HepG2 (cell line): ENCODE data around the gene ACSL5. TPM values are rescaled to one million over a fixed set of nuclear protein-coding genes. Genes with fewer than 3 reads are reported as not detected.

Experiments used
- ATAC-seq: fragments of 200-7000 bp; cut with Tn5 transposase; 3 replicates; pipeline ENCODE4 v1.9.1; 2020; ENCODE audit warnings: mild to moderate bottlenecking, moderate library complexity
- BruUV-seq: library from RNA; stranded (reverse); fragments of 400-500 nt; replicated peaks from 2 replicates; lab custom pipeline; 2021; lab: Mats Ljungman, UMichigan
- CTCF ChIA-PET: fragments of 300-600 bp; formaldehyde crosslinking; extraction: SDS; loops from one replicate; lab custom pipeline; 2021; ENCODE audit warnings: low total read pairs, inconsistent platforms, low intra/inter-chr PET ratio; lab: Yijun Ruan, JAX
- POLR2A ChIA-PET: fragments of 350-600 bp; sonication (Branson Sonifier 250); formaldehyde crosslinking; loops from one replicate; lab custom pipeline; 2020; ENCODE audit warnings: antibody characterized with exemption, inconsistent platforms; lab: Yijun Ruan, JAX
- DNase-seq: peaks from one replicate; pipeline ENCODE4 v3.0.0-alpha.2; 2015; ENCODE audit warnings: low spot score
- FAIRE-seq: peaks from 3 replicates; lab custom pipeline; 2011; peaks lifted over from hg19 to GRCh38; lab: Jason Lieb, UNC
- H2AFZ ChIP-seq: one replicate; pipeline ENCODE4 v1.6.1; 2011; ENCODE audit warnings: low read length, inconsistent platforms
- H3K27ac ChIP-seq: fragments of 300-600 bp; 3 replicates; pipeline ENCODE4 v1.8.0; 2011; ENCODE audit warnings: mixed run types, mild to moderate bottlenecking, mixed read lengths, low read length, inconsistent platforms; ENCODE audit not compliant: insufficient read depth; ENCODE audit errors: extremely low read length
- H3K27me3 ChIP-seq, 2 experiments: fragments of 200-600 bp in 1 of 2; 2 replicates in 1 of 2; 3 replicates in 1 of 2; pipeline versions ENCODE4 v1.6.0 to v1.8.0; 2011; ENCODE audit warnings: low read length in 2 of 2, mild to moderate bottlenecking in 2 of 2, moderate library complexity in 2 of 2, inconsistent platforms in 1 of 2; ENCODE audit not compliant: insufficient read depth in 2 of 2, control insufficient read depth in 1 of 2
- H3K36me3 ChIP-seq, 2 experiments: fragments of 200-600 bp in 1 of 2; replicated peaks in 1 of 2; 2 replicates in 1 of 2; 3 replicates in 1 of 2; pipeline versions ENCODE4 v1.5.1 to v1.8.0; 2011; ENCODE audit warnings: low read length in 2 of 2, inconsistent platforms in 1 of 2; ENCODE audit not compliant: insufficient read depth in 2 of 2, control insufficient read depth in 1 of 2
- H3K4me1 ChIP-seq: 2 replicates; pipeline ENCODE4 v1.5.1; 2012; ENCODE audit warnings: low read length, inconsistent platforms; ENCODE audit not compliant: insufficient read depth
- H3K4me2 ChIP-seq: 2 replicates; pipeline ENCODE4 v1.6.0; 2011; ENCODE audit warnings: low read depth, low read length, inconsistent platforms
- H3K4me3 ChIP-seq, 3 experiments: fragments of 200-600 bp in 1 of 3; sonication (generic), shearing (Covaris generic) in 1 of 3; replicated peaks in 1 of 3; 2 replicates each; pipeline ENCODE4 v1.5.1; 2011 to 2016; ENCODE audit warnings: low read length in 3 of 3, inconsistent platforms in 2 of 3, low read depth in 2 of 3, mild to moderate bottlenecking in 2 of 3, control low read depth in 1 of 3, mixed read lengths in 1 of 3; ENCODE audit not compliant: insufficient read depth in 1 of 3
- H3K79me2 ChIP-seq: one replicate; pipeline ENCODE4 v1.6.1; 2011; ENCODE audit warnings: low read length, inconsistent platforms; ENCODE audit not compliant: insufficient read depth
- H3K9ac ChIP-seq: 2 replicates; pipeline ENCODE4 v1.6.0; 2011; ENCODE audit warnings: mild to moderate bottlenecking, low read depth, low read length, inconsistent platforms; ENCODE audit not compliant: insufficient read depth
- H3K9me3 ChIP-seq: 2 replicates; pipeline ENCODE4 v1.5.1; 2012; ENCODE audit warnings: mild to moderate bottlenecking, low read length
- H4K20me1 ChIP-seq: 2 replicates; pipeline ENCODE4 v1.6.0; 2011; ENCODE audit warnings: inconsistent platforms, mild to moderate bottlenecking, low read length, moderate library complexity; ENCODE audit not compliant: insufficient read depth
- ARNT2 ChIP-seq: sonication (generic); formaldehyde crosslinking; IDR thresholded peaks from 2 replicates; pipeline ENCODE4 v1.8.0; 2022; ENCODE audit warnings: mild to moderate bottlenecking, low read depth, missing genetic modification reagents, moderate library complexity
- BCL6 ChIP-seq: IDR thresholded peaks from 2 replicates; pipeline ENCODE4 v1.6.1; 2016; ENCODE audit warnings: missing genetic modification reagents, missing compliant biosample characterization
- KAT7 ChIP-seq: IDR thresholded peaks from 2 replicates; pipeline ENCODE4 v1.6.1; 2018; ENCODE audit warnings: borderline replicate concordance, missing compliant biosample characterization
- KLF12 ChIP-seq: sonication (generic); formaldehyde crosslinking; IDR thresholded peaks from 2 replicates; pipeline ENCODE4 v1.4.0; 2020; ENCODE audit warnings: missing genetic modification reagents, borderline replicate concordance
- NFYC ChIP-seq: IDR thresholded peaks from 2 replicates; pipeline ENCODE4 v1.6.1; 2016; ENCODE audit warnings: missing genetic modification reagents, missing compliant biosample characterization
- NPAS2 ChIP-seq: sonication (generic); formaldehyde crosslinking; IDR thresholded peaks from 2 replicates; pipeline ENCODE4 v1.8.0; 2022; ENCODE audit warnings: mild to moderate bottlenecking, missing genetic modification reagents, borderline replicate concordance
- PRMT3 ChIP-seq: sonication (generic); formaldehyde crosslinking; IDR thresholded peaks from 2 replicates; pipeline ENCODE4 v1.8.1; 2022; ENCODE audit warnings: low read depth, mild to moderate bottlenecking, moderate library complexity, missing genetic modification reagents, borderline replicate concordance
- SNAI1 ChIP-seq: sonication (generic); formaldehyde crosslinking; IDR thresholded peaks from 2 replicates; pipeline ENCODE4 v1.5.0; 2020; ENCODE audit warnings: mild to moderate bottlenecking, missing genetic modification reagents, borderline replicate concordance
- SP4 ChIP-seq: sonication (generic); formaldehyde crosslinking; IDR thresholded peaks from 2 replicates; pipeline ENCODE4 v1.8.1; 2023; ENCODE audit warnings: mild to moderate bottlenecking, missing genetic modification reagents
- TGIF2 ChIP-seq: IDR thresholded peaks from 2 replicates; pipeline ENCODE4 v1.6.1; 2016; ENCODE audit warnings: control low read depth, missing compliant biosample characterization
- TOPORS ChIP-seq: sonication (generic); formaldehyde crosslinking; IDR thresholded peaks from 2 replicates; pipeline ENCODE4 v1.8.0; 2023; ENCODE audit warnings: mild to moderate bottlenecking, missing genetic modification reagents
- ZFP1 ChIP-seq: IDR thresholded peaks from 2 replicates; pipeline ENCODE4 v1.6.1; 2016
- ZNF143 ChIP-seq: sonication (generic); formaldehyde crosslinking; IDR thresholded peaks from 2 replicates; pipeline ENCODE4 v1.4.0; 2020; ENCODE audit warnings: missing genetic modification reagents
- ZNF562 ChIP-seq: sonication (generic); formaldehyde crosslinking; IDR thresholded peaks from 2 replicates; pipeline ENCODE4 v1.8.0; 2022; ENCODE audit warnings: missing genetic modification reagents, borderline replicate concordance
- WGBS: methylation state at CpG from one replicate; pipeline ENCODE4 v1.1.6; 2017; ENCODE audit warnings: low lambda C conversion rate; 5-methylcytosine and 5-hydroxymethylcytosine counted together
- in situ Hi-C: cut with HindIII; loops from 2 replicates; pipeline ENCODE4 v1.10.0; 2017; ENCODE audit warnings: low pct_unique_long_range_greater_than_20kb; ENCODE audit not compliant: extremely low pct_ligation_motif_present
- intact Hi-C: fragments of 100-400 bp; cut with micrococcal nuclease; formaldehyde crosslinking; loops from one replicate; pipeline ENCODE4 v1.10.0; 2022; ENCODE audit not compliant: unreplicated experiment
- polyA plus RNA-seq, 8 experiments: library from polyadenylated mRNA; depleted of rRNA in 3 of 8; stranded (reverse) in 7 of 8; unstranded in 1 of 8; fragments of >200 nt; fragmentation: Illumina TruSeq in 4 of 8; extraction: Trizol in 4 of 8; gene quantifications; 2 replicates each; pipeline versions ENCODE4 v1.2.1 to v1.2.3, GENCODE V29; 2011 to 2016; ENCODE audit warnings: low read depth in 4 of 8, missing spikeins in 1 of 8, mixed read lengths in 1 of 8; ENCODE audit not compliant: insufficient read depth in 1 of 8
- total RNA-seq, 5 experiments: library from RNA; depleted of rRNA; stranded (reverse); fragments of >200 nt; fragmentation: Illumina TruSeq; extraction: Trizol; gene quantifications; 2 replicates each; pipeline ENCODE4 v1.2.3, GENCODE V29; 2016; ENCODE audit warnings: low read depth in 1 of 5
- TF ChIP-seq, protein P1 (sequence below), 2 experiments: sonication (generic) in 1 of 2; formaldehyde crosslinking in 1 of 2; IDR thresholded peaks; 2 replicates each; pipeline versions ENCODE4 v1.5.1 to v1.6.1; 2011 to 2020; ENCODE audit warnings: borderline replicate concordance in 1 of 2, low read depth in 1 of 2, low read length in 1 of 2, mild to moderate bottlenecking in 1 of 2, missing genetic modification reagents in 1 of 2, moderate library complexity in 1 of 2
- TF ChIP-seq, protein P2 (sequence below): sonication (generic); formaldehyde crosslinking; IDR thresholded peaks from 2 replicates; pipeline ENCODE4 v1.4.0; 2020; ENCODE audit warnings: mild to moderate bottlenecking, missing genetic modification reagents
- TF ChIP-seq, protein P3 (sequence below): sonication (generic); formaldehyde crosslinking; IDR thresholded peaks from 2 replicates; pipeline ENCODE4 v1.5.1; 2020; ENCODE audit warnings: missing genetic modification reagents, mild to moderate bottlenecking, borderline replicate concordance

The ACSL5 gene
- total and polyA plus RNA-seq, 2 of the 13 experiments (the other 11 are each of a cell fraction or from before 2014, with no cell fraction given), result 56.4 to 82.5 TPM

DNA sequence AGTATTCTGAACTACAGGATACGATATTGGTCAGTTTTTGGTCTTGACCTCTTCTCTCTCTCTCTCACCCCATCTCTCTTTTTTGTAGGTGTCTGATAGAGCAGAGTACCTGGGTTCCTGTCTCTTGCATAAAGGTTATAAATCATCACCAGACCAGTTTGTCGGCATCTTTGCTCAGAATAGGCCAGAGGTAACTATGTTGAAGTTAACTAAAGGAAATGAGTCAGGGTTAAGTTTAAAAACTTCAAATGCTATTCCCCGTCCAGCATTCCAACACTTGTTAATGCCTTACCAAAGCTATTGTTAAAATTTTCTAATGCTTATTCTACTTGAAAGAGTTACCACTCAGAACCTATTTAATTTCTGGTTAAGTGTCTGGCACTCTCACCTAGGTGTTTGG, 30.7 kb downstream of the ACSL5 start:
- FAIRE-seq, result no peak
- no peak for DNase-seq
- no peak overlapping the region for H3K27ac ChIP-seq
- intact Hi-C loops (no loop called here), in situ Hi-C loops (no loop called here)
- no peak for ATAC-seq
- H3K4me1 ChIP-seq, result no peaks in the 10 kb centered on the region
- H3K9ac ChIP-seq, result no peak overlapping the region
- no peak overlapping the region for H2AFZ ChIP-seq
- H3K9me3 ChIP-seq, result no peaks in the 10 kb centered on the region
- ChIA-PET CTCF (no interaction called here), POLR2A (no interaction called here)
- no peaks in the 10 kb centered on the region for H4K20me1 ChIP-seq
- H3K27me3 ChIP-seq, result no peaks in the 10 kb centered on the region
- TF ChIP-seq, protein P1, sequence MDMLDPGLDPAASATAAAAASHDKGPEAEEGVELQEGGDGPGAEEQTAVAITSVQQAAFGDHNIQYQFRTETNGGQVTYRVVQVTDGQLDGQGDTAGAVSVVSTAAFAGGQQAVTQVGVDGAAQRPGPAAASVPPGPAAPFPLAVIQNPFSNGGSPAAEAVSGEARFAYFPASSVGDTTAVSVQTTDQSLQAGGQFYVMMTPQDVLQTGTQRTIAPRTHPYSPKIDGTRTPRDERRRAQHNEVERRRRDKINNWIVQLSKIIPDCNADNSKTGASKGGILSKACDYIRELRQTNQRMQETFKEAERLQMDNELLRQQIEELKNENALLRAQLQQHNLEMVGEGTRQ (IDR thresholded peaks at IDR 0.05; ENCODE audit: low read depth, low read length), result no peak
- TF ChIP-seq, protein P1 (CRISPR knock-in tag; IDR thresholded peaks at IDR 0.05; ENCODE audit: borderline replicate concordance), result no peak
- TF ChIP-seq SP4 (no peak), KAT7 (CRISPR knock-in tag) (no peak), TGIF2 (CRISPR knock-in tag) (no peak), ARNT2 (CRISPR knock-in tag) (no peak), KLF12 (no peak), ZNF143 (CRISPR knock-in tag) (no peak), NFYC (no peak), NPAS2 (CRISPR knock-in tag) (no peak), PRMT3 (CRISPR knock-in tag) (no peak), ZFP1 (CRISPR knock-in tag) (no peak), BCL6 (CRISPR knock-in tag) (no peak), TOPORS (CRISPR knock-in tag) (no peak), SNAI1 (CRISPR knock-in tag) (no peak), ZNF562 (CRISPR knock-in tag) (no peak)
- TF ChIP-seq, protein P2, sequence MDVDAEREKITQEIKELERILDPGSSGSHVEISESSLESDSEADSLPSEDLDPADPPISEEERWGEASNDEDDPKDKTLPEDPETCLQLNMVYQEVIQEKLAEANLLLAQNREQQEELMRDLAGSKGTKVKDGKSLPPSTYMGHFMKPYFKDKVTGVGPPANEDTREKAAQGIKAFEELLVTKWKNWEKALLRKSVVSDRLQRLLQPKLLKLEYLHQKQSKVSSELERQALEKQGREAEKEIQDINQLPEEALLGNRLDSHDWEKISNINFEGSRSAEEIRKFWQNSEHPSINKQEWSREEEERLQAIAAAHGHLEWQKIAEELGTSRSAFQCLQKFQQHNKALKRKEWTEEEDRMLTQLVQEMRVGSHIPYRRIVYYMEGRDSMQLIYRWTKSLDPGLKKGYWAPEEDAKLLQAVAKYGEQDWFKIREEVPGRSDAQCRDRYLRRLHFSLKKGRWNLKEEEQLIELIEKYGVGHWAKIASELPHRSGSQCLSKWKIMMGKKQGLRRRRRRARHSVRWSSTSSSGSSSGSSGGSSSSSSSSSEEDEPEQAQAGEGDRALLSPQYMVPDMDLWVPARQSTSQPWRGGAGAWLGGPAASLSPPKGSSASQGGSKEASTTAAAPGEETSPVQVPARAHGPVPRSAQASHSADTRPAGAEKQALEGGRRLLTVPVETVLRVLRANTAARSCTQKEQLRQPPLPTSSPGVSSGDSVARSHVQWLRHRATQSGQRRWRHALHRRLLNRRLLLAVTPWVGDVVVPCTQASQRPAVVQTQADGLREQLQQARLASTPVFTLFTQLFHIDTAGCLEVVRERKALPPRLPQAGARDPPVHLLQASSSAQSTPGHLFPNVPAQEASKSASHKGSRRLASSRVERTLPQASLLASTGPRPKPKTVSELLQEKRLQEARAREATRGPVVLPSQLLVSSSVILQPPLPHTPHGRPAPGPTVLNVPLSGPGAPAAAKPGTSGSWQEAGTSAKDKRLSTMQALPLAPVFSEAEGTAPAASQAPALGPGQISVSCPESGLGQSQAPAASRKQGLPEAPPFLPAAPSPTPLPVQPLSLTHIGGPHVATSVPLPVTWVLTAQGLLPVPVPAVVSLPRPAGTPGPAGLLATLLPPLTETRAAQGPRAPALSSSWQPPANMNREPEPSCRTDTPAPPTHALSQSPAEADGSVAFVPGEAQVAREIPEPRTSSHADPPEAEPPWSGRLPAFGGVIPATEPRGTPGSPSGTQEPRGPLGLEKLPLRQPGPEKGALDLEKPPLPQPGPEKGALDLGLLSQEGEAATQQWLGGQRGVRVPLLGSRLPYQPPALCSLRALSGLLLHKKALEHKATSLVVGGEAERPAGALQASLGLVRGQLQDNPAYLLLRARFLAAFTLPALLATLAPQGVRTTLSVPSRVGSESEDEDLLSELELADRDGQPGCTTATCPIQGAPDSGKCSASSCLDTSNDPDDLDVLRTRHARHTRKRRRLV (CRISPR knock-in tag), result no peak
- TF ChIP-seq, protein P3, sequence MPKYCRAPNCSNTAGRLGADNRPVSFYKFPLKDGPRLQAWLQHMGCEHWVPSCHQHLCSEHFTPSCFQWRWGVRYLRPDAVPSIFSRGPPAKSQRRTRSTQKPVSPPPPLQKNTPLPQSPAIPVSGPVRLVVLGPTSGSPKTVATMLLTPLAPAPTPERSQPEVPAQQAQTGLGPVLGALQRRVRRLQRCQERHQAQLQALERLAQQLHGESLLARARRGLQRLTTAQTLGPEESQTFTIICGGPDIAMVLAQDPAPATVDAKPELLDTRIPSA, result no peak
- H3K79me2 ChIP-seq, result no peaks in the 10 kb centered on the region
- H3K4me3 ChIP-seq, result no peak overlapping the region
- peaks cover 29 to 83% of the 10 kb centered on the region in 2 experiments for H3K36me3 ChIP-seq
- BruUV-seq, result no TSS peak
- 94% methylated on average over 3 of the region's 3 CpGs for WGBS
- H3K4me2 ChIP-seq, result no peak overlapping the region
